HepG2 (cell line): ENCODE data around the gene FNDC3A. TPM values are rescaled to one million over a fixed set of nuclear protein-coding genes. Genes with fewer than 3 reads are reported as not detected.

Experiments used
- ATAC-seq: fragments of 200-7000 bp; cut with Tn5 transposase; 3 replicates; pipeline ENCODE4 v1.9.1; 2020; ENCODE audit warnings: mild to moderate bottlenecking, moderate library complexity
- BruUV-seq: library from RNA; stranded (reverse); fragments of 400-500 nt; replicated peaks from 2 replicates; lab custom pipeline; 2021; lab: Mats Ljungman, UMichigan
- CTCF ChIA-PET: fragments of 300-600 bp; formaldehyde crosslinking; extraction: SDS; loops from one replicate; lab custom pipeline; 2021; ENCODE audit warnings: low total read pairs, inconsistent platforms, low intra/inter-chr PET ratio; lab: Yijun Ruan, JAX
- POLR2A ChIA-PET: fragments of 350-600 bp; sonication (Branson Sonifier 250); formaldehyde crosslinking; loops from one replicate; lab custom pipeline; 2020; ENCODE audit warnings: antibody characterized with exemption, inconsistent platforms; lab: Yijun Ruan, JAX
- DNase-seq: peaks from one replicate; pipeline ENCODE4 v3.0.0-alpha.2; 2015; ENCODE audit warnings: low spot score
- FAIRE-seq: peaks from 3 replicates; lab custom pipeline; 2011; peaks lifted over from hg19 to GRCh38; lab: Jason Lieb, UNC
- H2AFZ ChIP-seq: one replicate; pipeline ENCODE4 v1.6.1; 2011; ENCODE audit warnings: low read length, inconsistent platforms
- H3K27ac ChIP-seq: fragments of 300-600 bp; 3 replicates; pipeline ENCODE4 v1.8.0; 2011; ENCODE audit warnings: mixed run types, mild to moderate bottlenecking, mixed read lengths, low read length, inconsistent platforms; ENCODE audit not compliant: insufficient read depth; ENCODE audit errors: extremely low read length
- H3K27me3 ChIP-seq, 2 experiments: fragments of 200-600 bp in 1 of 2; 2 replicates in 1 of 2; 3 replicates in 1 of 2; pipeline versions ENCODE4 v1.6.0 to v1.8.0; 2011; ENCODE audit warnings: low read length in 2 of 2, mild to moderate bottlenecking in 2 of 2, moderate library complexity in 2 of 2, inconsistent platforms in 1 of 2; ENCODE audit not compliant: insufficient read depth in 2 of 2, control insufficient read depth in 1 of 2
- H3K36me3 ChIP-seq, 2 experiments: fragments of 200-600 bp in 1 of 2; replicated peaks in 1 of 2; 2 replicates in 1 of 2; 3 replicates in 1 of 2; pipeline versions ENCODE4 v1.5.1 to v1.8.0; 2011; ENCODE audit warnings: low read length in 2 of 2, inconsistent platforms in 1 of 2; ENCODE audit not compliant: insufficient read depth in 2 of 2, control insufficient read depth in 1 of 2
- H3K4me1 ChIP-seq: 2 replicates; pipeline ENCODE4 v1.5.1; 2012; ENCODE audit warnings: low read length, inconsistent platforms; ENCODE audit not compliant: insufficient read depth
- H3K4me2 ChIP-seq: 2 replicates; pipeline ENCODE4 v1.6.0; 2011; ENCODE audit warnings: low read depth, low read length, inconsistent platforms
- H3K4me3 ChIP-seq, 3 experiments: fragments of 200-600 bp in 1 of 3; sonication (generic), shearing (Covaris generic) in 1 of 3; replicated peaks in 1 of 3; 2 replicates each; pipeline ENCODE4 v1.5.1; 2011 to 2016; ENCODE audit warnings: low read length in 3 of 3, inconsistent platforms in 2 of 3, low read depth in 2 of 3, mild to moderate bottlenecking in 2 of 3, control low read depth in 1 of 3, mixed read lengths in 1 of 3; ENCODE audit not compliant: insufficient read depth in 1 of 3
- H3K79me2 ChIP-seq: one replicate; pipeline ENCODE4 v1.6.1; 2011; ENCODE audit warnings: low read length, inconsistent platforms; ENCODE audit not compliant: insufficient read depth
- H3K9ac ChIP-seq: 2 replicates; pipeline ENCODE4 v1.6.0; 2011; ENCODE audit warnings: mild to moderate bottlenecking, low read depth, low read length, inconsistent platforms; ENCODE audit not compliant: insufficient read depth
- H3K9me3 ChIP-seq: 2 replicates; pipeline ENCODE4 v1.5.1; 2012; ENCODE audit warnings: mild to moderate bottlenecking, low read length
- H4K20me1 ChIP-seq: 2 replicates; pipeline ENCODE4 v1.6.0; 2011; ENCODE audit warnings: inconsistent platforms, mild to moderate bottlenecking, low read length, moderate library complexity; ENCODE audit not compliant: insufficient read depth
- CCAR2 ChIP-seq: fragments of 200-400 bp; formaldehyde crosslinking; optimal IDR thresholded peaks from 2 replicates; pipeline ENCODE3; 2018; ENCODE audit warnings: low read depth, mild to moderate bottlenecking, low read length, moderate library complexity
- FOXP1 ChIP-seq, 2 experiments: fragments of 450-650 bp in 1 of 2; IDR thresholded peaks; 2 replicates each; pipeline ENCODE4 v1.6.1; 2017 to 2018; ENCODE audit warnings: antibody characterized with exemption in 1 of 2
- JUN ChIP-seq: sonication (generic); formaldehyde crosslinking; IDR thresholded peaks from 2 replicates; pipeline ENCODE4 v1.4.0; 2020; ENCODE audit warnings: mild to moderate bottlenecking, missing genetic modification reagents
- PHF21A ChIP-seq: sonication (generic); formaldehyde crosslinking; IDR thresholded peaks from 2 replicates; pipeline ENCODE4 v1.5.0; 2020; ENCODE audit warnings: mild to moderate bottlenecking, missing genetic modification reagents
- SYNCRIP ChIP-seq: fragments of 200-400 bp; formaldehyde crosslinking; IDR thresholded peaks from 2 replicates; pipeline ENCODE4 v1.6.1; 2018; ENCODE audit warnings: mild to moderate bottlenecking, low read depth, low read length; ENCODE audit not compliant: insufficient read depth
- ZKSCAN1 ChIP-seq: fragments of 150-350 bp; IDR thresholded peaks from 2 replicates; pipeline ENCODE4 v1.6.1; 2014; ENCODE audit warnings: low read length
- ZNF224 ChIP-seq: sonication (generic); formaldehyde crosslinking; IDR thresholded peaks from 2 replicates; pipeline ENCODE4 v1.5.0; 2020; ENCODE audit warnings: mild to moderate bottlenecking, missing genetic modification reagents
- ZNF567 ChIP-seq: sonication (generic); formaldehyde crosslinking; IDR thresholded peaks from 2 replicates; pipeline ENCODE4 v1.8.1; 2023; ENCODE audit warnings: mild to moderate bottlenecking, missing genetic modification reagents, borderline replicate concordance
- ZNF749 ChIP-seq: sonication (generic); formaldehyde crosslinking; IDR thresholded peaks from 2 replicates; pipeline ENCODE4 v1.8.0; 2022; ENCODE audit warnings: mild to moderate bottlenecking, missing genetic modification reagents, moderate library complexity, borderline replicate concordance
- ZSCAN21 ChIP-seq: sonication (generic); formaldehyde crosslinking; IDR thresholded peaks from 2 replicates; pipeline ENCODE4 v1.8.0; 2022; ENCODE audit warnings: mild to moderate bottlenecking, missing genetic modification reagents, moderate library complexity, borderline replicate concordance
- WGBS: methylation state at CpG from one replicate; pipeline ENCODE4 v1.1.6; 2017; ENCODE audit warnings: low lambda C conversion rate; 5-methylcytosine and 5-hydroxymethylcytosine counted together
- in situ Hi-C: cut with HindIII; loops from 2 replicates; pipeline ENCODE4 v1.10.0; 2017; ENCODE audit warnings: low pct_unique_long_range_greater_than_20kb; ENCODE audit not compliant: extremely low pct_ligation_motif_present
- intact Hi-C: fragments of 100-400 bp; cut with micrococcal nuclease; formaldehyde crosslinking; loops from one replicate; pipeline ENCODE4 v1.10.0; 2022; ENCODE audit not compliant: unreplicated experiment
- polyA plus RNA-seq, 8 experiments: library from polyadenylated mRNA; depleted of rRNA in 3 of 8; stranded (reverse) in 7 of 8; unstranded in 1 of 8; fragments of >200 nt; fragmentation: Illumina TruSeq in 4 of 8; extraction: Trizol in 4 of 8; gene quantifications; 2 replicates each; pipeline versions ENCODE4 v1.2.1 to v1.2.3, GENCODE V29; 2011 to 2016; ENCODE audit warnings: low read depth in 4 of 8, missing spikeins in 1 of 8, mixed read lengths in 1 of 8; ENCODE audit not compliant: insufficient read depth in 1 of 8
- total RNA-seq, 5 experiments: library from RNA; depleted of rRNA; stranded (reverse); fragments of >200 nt; fragmentation: Illumina TruSeq; extraction: Trizol; gene quantifications; 2 replicates each; pipeline ENCODE4 v1.2.3, GENCODE V29; 2016; ENCODE audit warnings: low read depth in 1 of 5
- TF ChIP-seq, protein P1 (sequence below): sonication (generic); formaldehyde crosslinking; IDR thresholded peaks from 2 replicates; pipeline ENCODE4 v1.8.0; 2022; ENCODE audit warnings: missing genetic modification reagents, mild to moderate bottlenecking, borderline replicate concordance
- TF ChIP-seq, protein P2 (sequence below): IDR thresholded peaks from 2 replicates; pipeline ENCODE4 v1.6.1; 2016
- TF ChIP-seq, protein P3 (sequence below): sonication (generic); formaldehyde crosslinking; conservative IDR thresholded peaks from 2 replicates; pipeline ENCODE4 v1.8.0; 2022; ENCODE audit warnings: missing genetic modification reagents
- TF ChIP-seq, protein P4 (sequence below): sonication (generic); formaldehyde crosslinking; conservative IDR thresholded peaks from 2 replicates; pipeline ENCODE4 v1.5.0; 2020; ENCODE audit warnings: missing genetic modification reagents

FNDC3A gene
- total and polyA plus RNA-seq, 2 of the 13 experiments (the other 11 are each of a cell fraction or from before 2014, with no cell fraction given) = 36.7 to 39.3 TPM

DNA sequence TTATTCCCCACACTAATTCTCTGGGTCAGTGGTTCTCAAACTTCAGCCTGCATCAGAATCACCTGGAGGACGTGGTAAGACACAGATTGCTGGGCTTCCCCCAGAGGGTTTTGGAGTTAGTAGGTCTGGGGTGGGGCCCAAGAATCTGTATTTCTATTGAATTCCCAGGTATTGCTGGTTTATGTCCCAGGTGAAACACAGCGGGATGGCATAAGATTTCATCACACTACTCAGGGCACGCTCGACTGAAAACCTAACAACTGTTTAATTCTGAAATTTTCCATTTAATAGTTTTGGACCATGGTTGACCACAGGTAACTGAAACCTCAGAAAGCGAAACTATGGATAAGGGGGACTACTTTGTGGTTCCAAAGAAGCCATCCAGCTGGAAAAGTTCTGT, 250.9 kb downstream of the FNDC3A start:
- Histone ChIP-seq H3K27me3 (no peaks in the 10 kb centered on the region; a peak in 1 of 5 replicates), H3K4me1 (peaks cover 10% of the 10 kb centered on the region), H2AFZ (no peak overlapping the region), H3K4me2 (no peak overlapping the region), H3K36me3 (no peaks in the 10 kb centered on the region), H3K9ac (no peak overlapping the region), H3K9me3 (no peaks in the 10 kb centered on the region), H3K27ac (no peak overlapping the region), H3K79me2 (no peaks in the 10 kb centered on the region), H3K4me3 (no peak overlapping the region), H4K20me1 (no peaks in the 10 kb centered on the region)
- in situ Hi-C loops (no loop called here), intact Hi-C loops (no loop called here)
- BruUV-seq = no TSS peak
- no peak for DNase-seq
- ChIA-PET POLR2A (no interaction called here), CTCF (no interaction called here)
- 52% methylated on average over 5 of the region's 5 CpGs for WGBS
- ATAC-seq = no peak
- FAIRE-seq = no peak
- no peak for TF ChIP-seq ZNF749 (CRISPR knock-in tag)
- no peak for TF ChIP-seq PHF21A (CRISPR knock-in tag)
- TF ChIP-seq, protein P1, sequence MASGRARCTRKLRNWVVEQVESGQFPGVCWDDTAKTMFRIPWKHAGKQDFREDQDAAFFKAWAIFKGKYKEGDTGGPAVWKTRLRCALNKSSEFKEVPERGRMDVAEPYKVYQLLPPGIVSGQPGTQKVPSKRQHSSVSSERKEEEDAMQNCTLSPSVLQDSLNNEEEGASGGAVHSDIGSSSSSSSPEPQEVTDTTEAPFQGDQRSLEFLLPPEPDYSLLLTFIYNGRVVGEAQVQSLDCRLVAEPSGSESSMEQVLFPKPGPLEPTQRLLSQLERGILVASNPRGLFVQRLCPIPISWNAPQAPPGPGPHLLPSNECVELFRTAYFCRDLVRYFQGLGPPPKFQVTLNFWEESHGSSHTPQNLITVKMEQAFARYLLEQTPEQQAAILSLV = no peak
- TF ChIP-seq, protein P2, sequence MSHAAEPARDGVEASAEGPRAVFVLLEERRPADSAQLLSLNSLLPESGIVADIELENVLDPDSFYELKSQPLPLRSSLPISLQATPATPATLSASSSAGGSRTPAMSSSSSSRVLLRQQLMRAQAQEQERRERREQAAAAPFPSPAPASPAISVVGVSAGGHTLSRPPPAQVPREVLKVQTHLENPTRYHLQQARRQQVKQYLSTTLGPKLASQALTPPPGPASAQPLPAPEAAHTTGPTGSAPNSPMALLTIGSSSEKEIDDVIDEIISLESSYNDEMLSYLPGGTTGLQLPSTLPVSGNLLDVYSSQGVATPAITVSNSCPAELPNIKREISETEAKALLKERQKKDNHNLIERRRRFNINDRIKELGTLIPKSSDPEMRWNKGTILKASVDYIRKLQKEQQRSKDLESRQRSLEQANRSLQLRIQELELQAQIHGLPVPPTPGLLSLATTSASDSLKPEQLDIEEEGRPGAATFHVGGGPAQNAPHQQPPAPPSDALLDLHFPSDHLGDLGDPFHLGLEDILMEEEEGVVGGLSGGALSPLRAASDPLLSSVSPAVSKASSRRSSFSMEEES (CRISPR knock-in tag) = no peak
- TF ChIP-seq ZNF567 = no peak
- no peak for TF ChIP-seq ZNF224 (CRISPR knock-in tag)
- TF ChIP-seq, protein P3, sequence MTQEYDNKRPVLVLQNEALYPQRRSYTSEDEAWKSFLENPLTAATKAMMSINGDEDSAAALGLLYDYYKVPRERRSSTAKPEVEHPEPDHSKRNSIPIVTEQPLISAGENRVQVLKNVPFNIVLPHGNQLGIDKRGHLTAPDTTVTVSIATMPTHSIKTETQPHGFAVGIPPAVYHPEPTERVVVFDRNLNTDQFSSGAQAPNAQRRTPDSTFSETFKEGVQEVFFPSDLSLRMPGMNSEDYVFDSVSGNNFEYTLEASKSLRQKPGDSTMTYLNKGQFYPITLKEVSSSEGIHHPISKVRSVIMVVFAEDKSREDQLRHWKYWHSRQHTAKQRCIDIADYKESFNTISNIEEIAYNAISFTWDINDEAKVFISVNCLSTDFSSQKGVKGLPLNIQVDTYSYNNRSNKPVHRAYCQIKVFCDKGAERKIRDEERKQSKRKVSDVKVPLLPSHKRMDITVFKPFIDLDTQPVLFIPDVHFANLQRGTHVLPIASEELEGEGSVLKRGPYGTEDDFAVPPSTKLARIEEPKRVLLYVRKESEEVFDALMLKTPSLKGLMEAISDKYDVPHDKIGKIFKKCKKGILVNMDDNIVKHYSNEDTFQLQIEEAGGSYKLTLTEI (CRISPR knock-in tag) = no peak
- no peak for TF ChIP-seq JUN (CRISPR knock-in tag)
- TF ChIP-seq, protein P4, sequence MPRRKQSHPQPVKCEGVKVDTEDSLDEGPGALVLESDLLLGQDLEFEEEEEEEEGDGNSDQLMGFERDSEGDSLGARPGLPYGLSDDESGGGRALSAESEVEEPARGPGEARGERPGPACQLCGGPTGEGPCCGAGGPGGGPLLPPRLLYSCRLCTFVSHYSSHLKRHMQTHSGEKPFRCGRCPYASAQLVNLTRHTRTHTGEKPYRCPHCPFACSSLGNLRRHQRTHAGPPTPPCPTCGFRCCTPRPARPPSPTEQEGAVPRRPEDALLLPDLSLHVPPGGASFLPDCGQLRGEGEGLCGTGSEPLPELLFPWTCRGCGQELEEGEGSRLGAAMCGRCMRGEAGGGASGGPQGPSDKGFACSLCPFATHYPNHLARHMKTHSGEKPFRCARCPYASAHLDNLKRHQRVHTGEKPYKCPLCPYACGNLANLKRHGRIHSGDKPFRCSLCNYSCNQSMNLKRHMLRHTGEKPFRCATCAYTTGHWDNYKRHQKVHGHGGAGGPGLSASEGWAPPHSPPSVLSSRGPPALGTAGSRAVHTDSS (CRISPR knock-in tag) = no peak
- TF ChIP-seq CCAR2 = no peak
- no peak for TF ChIP-seq SYNCRIP
- no peak for TF ChIP-seq FOXP1 (IDR thresholded peaks at IDR 0.05)
- no peak for TF ChIP-seq FOXP1 (CRISPR knock-in tag; IDR thresholded peaks at IDR 0.05)
- TF ChIP-seq ZKSCAN1 = no peak
- TF ChIP-seq ZSCAN21 = no peak
